Anterior cingulate cortex (tissue), 58 donors: ENCODE data around the gene CLEC4F.
A peak's percentile ranks its signal among the peaks of the same experiment; 100 is the strongest.

Experiments
- DNase-seq, 58 donors: peaks; one replicate each; lab custom pipeline; 2025; lab: John Stamatoyannopoulos, UW

The CLEC4F gene

GRCh38 chr2:70820499-70820898 is at the start of gene CLEC4F:
Gene CLEC4F (minus strand): TSS chr2:70820599. CDS start chr2:70820523, 76 bp downstream.
- no peak for DNase-seq

- no peak for DNase-seq
Measured at GRCh38 chr2:70868970-70869369, 48.6 kb upstream of the CLEC4F start.

- peak in 54 of 58 donors; percentile 7 to 85 (median 51) for DNase-seq
Measured at GRCh38 chr2:70861777-70862625, 41.6 kb upstream of the CLEC4F start.

- DNase-seq = no peak
Measured at GRCh38 chr2:70855667-70856066, 35.3 kb upstream of the CLEC4F start.

GRCh38 chr2:70854411-70854810 is 34.0 kb upstream of the CLEC4F start:
- DNase-seq = peak in 11 of 58 donors; percentile 4 to 38 (median 14)

- DNase-seq = no peak
Measured at GRCh38 chr2:70852824-70853223, 32.4 kb upstream of the CLEC4F start.

GRCh38 chr2:70851704-70852103 is 31.3 kb upstream of the CLEC4F start:
- DNase-seq = peak in 1 of 58 donors; percentile 36

GRCh38 chr2:70850925-70851324 is 30.5 kb upstream of the CLEC4F start:
- peak in 23 of 58 donors; percentile 5 to 79 (median 30) for DNase-seq

GRCh38 chr2:70842401-70842800 is 22.0 kb upstream of the CLEC4F start:
- no peak for DNase-seq

- no peak for DNase-seq
Measured at GRCh38 chr2:70837980-70838925, 17.9 kb upstream of the CLEC4F start.

GRCh38 chr2:70835643-70836042 is 15.2 kb upstream of the CLEC4F start, which contains the start of gene CD207:
Gene CD207 (minus strand): TSS chr2:70835816. CDS start chr2:70835776, 40 bp downstream.
- no peak for DNase-seq

- no peak for DNase-seq
Measured at GRCh38 chr2:70834881-70835280, 14.5 kb upstream of the CLEC4F start.

GRCh38 chr2:70834106-70834505 is 13.7 kb upstream of the CLEC4F start:
- no peak for DNase-seq

- DNase-seq = no peak
Measured at GRCh38 chr2:70833246-70833645, 12.8 kb upstream of the CLEC4F start.

GRCh38 chr2:70832386-70832785 is 12.0 kb upstream of the CLEC4F start:
- no peak for DNase-seq

GRCh38 chr2:70831861-70832260 is 11.5 kb upstream of the CLEC4F start:
- DNase-seq = no peak

GRCh38 chr2:70830366-70830765 is 10.0 kb upstream of the CLEC4F start:
- no peak for DNase-seq

- no peak for DNase-seq
Measured at GRCh38 chr2:70829916-70830315, 9.5 kb upstream of the CLEC4F start.

GRCh38 chr2:70828914-70829824 is 8.8 kb upstream of the CLEC4F start:
- DNase-seq = no peak

- no peak for DNase-seq
Measured at GRCh38 chr2:70828115-70828514, 7.7 kb upstream of the CLEC4F start.
